IMR-90 (cell line): Measurements from ENCODE around the gene UFSP1. TPM values are rescaled to one million over a fixed set of nuclear protein-coding genes. Genes with fewer than 3 reads are reported as not detected.

ENCODE experiments used
- ATAC-seq: fragments of 200-7000 bp; cut with Tn5 transposase; 2 replicates; pipeline ENCODE4 v1.9.1; 2020; ENCODE audit warnings: low read depth, mild to moderate bottlenecking, moderate library complexity
- BruUV-seq: library from RNA; stranded (reverse); fragments of 400-500 nt; replicated peaks from 2 replicates; lab custom pipeline; 2021; lab: Mats Ljungman, UMichigan
- CTCF ChIA-PET: fragments of 300-600 bp; formaldehyde crosslinking; extraction: SDS; loops from one replicate; lab custom pipeline; 2021; ENCODE audit warnings: antibody characterized with exemption; lab: Yijun Ruan, JAX
- POLR2A ChIA-PET: fragments of 300-600 bp; sonication (Branson Sonifier 250); formaldehyde crosslinking; loops from one replicate; lab custom pipeline; 2022; ENCODE audit warnings: antibody characterized with exemption; ENCODE audit not compliant: unreplicated experiment; lab: Charles Lee
- DNase-seq: peaks from one replicate; pipeline ENCODE4 v3.0.0; 2013
- H2AFZ ChIP-seq: replicated peaks from 2 replicates; pipeline ENCODE3; 2013; ENCODE audit warnings: low read length, mild to moderate bottlenecking; ENCODE audit not compliant: poor library complexity
- H2AK5ac ChIP-seq: 2 replicates; pipeline ENCODE4 v1.6.1; 2013; ENCODE audit warnings: low read depth, low read length, inconsistent platforms
- H2AK9ac ChIP-seq: replicated peaks from 2 replicates; pipeline ENCODE3; 2013; ENCODE audit warnings: mild to moderate bottlenecking, low read depth, low read length, moderate library complexity; ENCODE audit not compliant: poor library complexity
- H2BK120ac ChIP-seq: 2 replicates; pipeline ENCODE4 v1.6.1; 2013; ENCODE audit warnings: low read depth, low read length, inconsistent platforms
- H2BK15ac ChIP-seq: 3 replicates; pipeline ENCODE4 v1.6.1; 2013; ENCODE audit warnings: low read depth, low read length, inconsistent platforms
- H2BK20ac ChIP-seq: 2 replicates; pipeline ENCODE4 v1.6.1; 2013; ENCODE audit warnings: low read depth, mild to moderate bottlenecking, inconsistent platforms, low read length, moderate library complexity
- H2BK5ac ChIP-seq: 2 replicates; pipeline ENCODE4 v1.6.1; 2013; ENCODE audit warnings: mild to moderate bottlenecking, low read depth, low read length, inconsistent platforms; ENCODE audit not compliant: poor library complexity, severe bottlenecking
- H3K14ac ChIP-seq: replicated peaks from 2 replicates; pipeline ENCODE4 v1.6.1; 2013; ENCODE audit warnings: low read depth, low read length, inconsistent platforms
- H3K18ac ChIP-seq: 2 replicates; pipeline ENCODE4 v1.6.1; 2013; ENCODE audit warnings: low read depth, low read length, control low read depth
- H3K23ac ChIP-seq: 2 replicates; pipeline ENCODE4 v1.6.1; 2013; ENCODE audit warnings: low read depth, low read length, inconsistent platforms
- H3K27ac ChIP-seq: 2 replicates; pipeline ENCODE4 v1.5.1; 2013; ENCODE audit warnings: mild to moderate bottlenecking, control low read depth, low read length; ENCODE audit not compliant: insufficient read depth
- H3K27me3 ChIP-seq: 2 replicates; pipeline ENCODE4 v1.6.1; 2013; ENCODE audit warnings: low read length; ENCODE audit not compliant: control insufficient read depth, insufficient read depth
- H3K36me3 ChIP-seq: 2 replicates; pipeline ENCODE4 v1.6.1; 2013; ENCODE audit warnings: low read length, mixed read lengths; ENCODE audit not compliant: control insufficient read depth, insufficient read depth
- H3K4ac ChIP-seq: 2 replicates; pipeline ENCODE4 v1.6.1; 2013; ENCODE audit warnings: low read depth, low read length, inconsistent platforms
- H3K4me1 ChIP-seq: 2 replicates; pipeline ENCODE4 v1.6.1; 2013; ENCODE audit warnings: low read length, mixed read lengths; ENCODE audit not compliant: control insufficient read depth, insufficient read depth
- H3K4me2 ChIP-seq: 2 replicates; pipeline ENCODE4 v1.6.1; 2013; ENCODE audit warnings: low read depth, mild to moderate bottlenecking, control low read depth, low read length, moderate library complexity
- H3K4me3 ChIP-seq: 2 replicates; pipeline ENCODE4 v1.5.1; 2013; ENCODE audit warnings: low read depth, mild to moderate bottlenecking, control low read depth, low read length, moderate library complexity; ENCODE audit not compliant: insufficient read depth
- H3K56ac ChIP-seq: 2 replicates; pipeline ENCODE4 v1.6.1; 2013; ENCODE audit warnings: low read length, inconsistent platforms; ENCODE audit not compliant: insufficient read depth; ENCODE audit errors: extremely low read depth
- H3K79me1 ChIP-seq, 2 experiments: 2 replicates each; pipeline ENCODE4 v1.6.1; 2013; ENCODE audit warnings: low read length in 2 of 2, inconsistent platforms in 1 of 2, low read depth in 1 of 2
- H3K9ac ChIP-seq: 2 replicates; pipeline ENCODE4 v1.6.1; 2013; ENCODE audit warnings: low read depth, low read length, control low read depth
- H3K9me1 ChIP-seq: 2 replicates; pipeline ENCODE4 v1.6.1; 2013; ENCODE audit warnings: low read length, inconsistent platforms; ENCODE audit not compliant: insufficient read depth
- H3K9me3 ChIP-seq: 2 replicates; pipeline ENCODE4 v1.6.1; 2013; ENCODE audit warnings: low read length; ENCODE audit not compliant: control insufficient read depth, insufficient read depth
- H4K20me1 ChIP-seq: 2 replicates; pipeline ENCODE4 v1.6.1; 2013; ENCODE audit warnings: low read length, inconsistent platforms; ENCODE audit not compliant: insufficient read depth
- H4K5ac ChIP-seq: 2 replicates; pipeline ENCODE4 v1.6.1; 2013; ENCODE audit warnings: mild to moderate bottlenecking, low read depth, low read length, control low read depth
- H4K8ac ChIP-seq, 2 experiments: 2 replicates each; pipeline ENCODE4 v1.6.1; 2013; ENCODE audit warnings: low read depth in 2 of 2, low read length in 2 of 2, control low read depth in 1 of 2, inconsistent platforms in 1 of 2
- H4K91ac ChIP-seq: 2 replicates; pipeline ENCODE4 v1.6.1; 2013; ENCODE audit warnings: low read depth, low read length, inconsistent platforms; ENCODE audit not compliant: insufficient read depth
- FOS ChIP-seq: fragments of 150-350 bp; IDR thresholded peaks from 2 replicates; pipeline ENCODE4 v1.6.1; 2016; ENCODE audit warnings: low read depth, low read length
- MAFK ChIP-seq: IDR thresholded peaks from 2 replicates; pipeline ENCODE4 v1.6.1; 2012; ENCODE audit warnings: low read depth, low read length, improper control_type of control experiment
- POLR2A ChIP-seq: IDR thresholded peaks from 2 replicates; pipeline ENCODE4 v1.6.1; 2012; ENCODE audit warnings: mild to moderate bottlenecking, low read depth, low read length
- RAD21 ChIP-seq: IDR thresholded peaks from 2 replicates; pipeline ENCODE4 v1.6.1; 2012; ENCODE audit warnings: low read length, improper control_type of control experiment
- SMC3 ChIP-seq: fragments of 150-350 bp; IDR thresholded peaks from 2 replicates; pipeline ENCODE4 v1.6.1; 2016; ENCODE audit warnings: low read depth, mild to moderate bottlenecking, antibody characterized with exemption, low read length, moderate library complexity
- USF2 ChIP-seq: fragments of 150-350 bp; IDR thresholded peaks from 2 replicates; pipeline ENCODE4 v1.6.1; 2017; ENCODE audit warnings: mild to moderate bottlenecking, antibody characterized with exemption, low read length, low read depth
- WGBS, 2 experiments: methylation state at CpG; one replicate each; pipeline versions ENCODE4 v1.1.5 to v1.1.7; 2013; ENCODE audit warnings: missing lambda C conversion rate in 2 of 2; ENCODE audit not compliant: insufficient read length in 1 of 2; ENCODE audit errors: extremely low coverage in 2 of 2; 5-methylcytosine and 5-hydroxymethylcytosine counted together
- dilution Hi-C: fragments of 300-500 bp; cut with HindIII; formaldehyde crosslinking; loops from one replicate; pipeline ENCODE4 v1.14.3; 2018; ENCODE audit warnings: low sequenced_read_pairs; ENCODE audit not compliant: unreplicated experiment
- in situ Hi-C: fragments of 300-500 bp; cut with MboI; formaldehyde crosslinking; loops from 3 replicates; pipeline ENCODE4 v1.14.3; 2019; ENCODE audit warnings: low sequenced_read_pairs, inconsistent platforms, mixed read lengths
- intact Hi-C: fragments of 100-400 bp; cut with micrococcal nuclease; formaldehyde crosslinking; loops from 2 replicates; pipeline ENCODE4 v1.10.0; 2022
- polyA plus RNA-seq, 3 experiments: library from polyadenylated mRNA; depleted of rRNA; stranded (reverse); fragments of >200 nt; gene quantifications; 2 replicates each; pipeline ENCODE4 v1.2.3, GENCODE V29; 2012; ENCODE audit warnings: low replicate concordance in 1 of 3
- total RNA-seq: library from RNA; depleted of rRNA; stranded (reverse); fragments of >200 nt; gene quantifications from 2 replicates; pipeline ENCODE4 v1.2.3, GENCODE V29; 2012

UFSP1 gene
- total and polyA plus RNA-seq, 2 of the 4 experiments (the other 2 are of a cell fraction) = 0.36 to 1.0 TPM

DNA sequence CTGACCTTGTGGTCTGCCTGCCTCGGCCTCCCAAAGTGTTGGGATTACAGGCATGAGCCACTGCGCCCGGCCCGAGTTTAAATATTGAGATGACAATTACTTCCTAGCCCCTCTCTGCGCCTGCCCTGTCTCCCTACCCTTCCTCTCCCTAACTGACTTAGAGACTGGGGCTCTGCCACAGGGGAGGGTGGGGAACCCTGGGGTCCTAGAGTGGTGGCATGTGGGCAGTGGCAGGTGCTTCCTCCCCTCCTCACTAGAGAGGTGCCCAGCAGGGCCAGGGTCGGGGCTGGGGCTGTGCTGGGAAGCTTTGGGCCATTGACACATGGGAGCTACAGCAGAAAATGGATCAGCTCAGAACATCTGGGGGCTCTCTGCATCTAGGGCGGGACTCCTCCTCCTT, 13.1 kb upstream of the UFSP1 start:
- peaks cover 20% of the 10 kb centered on the region for H3K27me3 ChIP-seq
- DNase-seq (no peak), ATAC-seq (no peak)
- H3K36me3 ChIP-seq = no peaks in the 10 kb centered on the region
- no TSS peak for BruUV-seq
- H4K91ac ChIP-seq = no peak overlapping the region
- H3K4me2 ChIP-seq = no peak overlapping the region
- intact Hi-C loops = no loop called here
- H4K5ac ChIP-seq = no peak overlapping the region
- no peak overlapping the region for H3K56ac ChIP-seq
- H3K23ac ChIP-seq = no peak overlapping the region
- H2BK15ac ChIP-seq = no peak overlapping the region
- no peak overlapping the region for H4K8ac ChIP-seq
- peaks cover 3% of the 10 kb centered on the region; the same call in 1 of the 2 replicates for H3K9me3 ChIP-seq
- H3K4me1 ChIP-seq = no peaks in the 10 kb centered on the region
- ChIA-PET POLR2A (no interaction called here), CTCF (no interaction called here)
- no peak overlapping the region for H2AK9ac ChIP-seq
- H3K14ac ChIP-seq = no peak overlapping the region
- H2AK5ac ChIP-seq = no peak overlapping the region
- no peak overlapping the region for H2AFZ ChIP-seq
- no peak overlapping the region for H3K4me3 ChIP-seq
- no peaks in the 10 kb centered on the region for H4K20me1 ChIP-seq
- H3K9me1 ChIP-seq = no peaks in the 10 kb centered on the region
- TF ChIP-seq USF2 (no peak), RAD21 (no peak), FOS (no peak), MAFK (no peak), SMC3 (no peak), POLR2A (no peak)
- no peak overlapping the region for H2BK120ac ChIP-seq
- dilution Hi-C loops = no loop called here
- H3K27ac ChIP-seq = no peak overlapping the region
- no peak overlapping the region for H3K18ac ChIP-seq
- in situ Hi-C loops = no loop called here
- H3K9ac ChIP-seq = no peak overlapping the region
- H3K4ac ChIP-seq = no peak overlapping the region
- WGBS, 2 experiments = no CpG with 5 or more reads among the region's 7 CpGs
- H2BK20ac ChIP-seq = no peak overlapping the region
- no peaks in the 10 kb centered on the region for H3K79me1 ChIP-seq
- no peak overlapping the region for H2BK5ac ChIP-seq
